ENCODE data around the gene MRPL23.
A peak's percentile ranks its signal among the peaks of the same experiment; 100 is the strongest.

The MRPL23 gene

GRCh38 chr11:1906611-1907423 is 40.3 kb upstream of the MRPL23 start:
- Histone ChIP-seq H2BK5ac (ENCODE audit: low read depth, low read length, poor library complexity, severe bottlenecking) (no peak overlapping the region), H2AFZ (ENCODE audit: low read depth, low read length) (no peak overlapping the region), H2AK5ac (ENCODE audit: low read length, severe bottlenecking) (no peak overlapping the region), H2BK15ac (ENCODE audit: low read depth, poor library complexity, severe bottlenecking) (peak overlapping the region; percentile 12), H3K4ac (ENCODE audit: low read depth in 1 of 2, low read length in 2 of 2) (no peak overlapping the region), H4K91ac (ENCODE audit: low read length) (no peak overlapping the region), H3K23ac (ENCODE audit: low read length in 2 of 2) (no peak overlapping the region), H3K27me3 (ENCODE audit: control insufficient read depth in 1 of 2, insufficient read depth in 1 of 2, low read length in 2 of 2) (peaks cover 6 to 33% of the 10 kb centered on the region in 2 experiments), H3K27ac (ENCODE audit: low read length, poor library complexity, severe bottlenecking) (no peak overlapping the region), H3K4me3 (ENCODE audit: insufficient read depth in 1 of 2, low read depth in 1 of 2, low read length in 2 of 2) (no peak overlapping the region), H3K4me1 (ENCODE audit: control insufficient read depth, insufficient read depth, low read depth, low read length) (no peaks in the 10 kb centered on the region), H3K9ac (ENCODE audit: low read length) (no peak overlapping the region), H3K9me3 (ENCODE audit: control insufficient read depth, low read length) (no peaks in the 10 kb centered on the region), H4K8ac (ENCODE audit: low read length) (no peak overlapping the region), H3K4me2 (ENCODE audit: low read length, poor library complexity, severe bottlenecking) (no peak overlapping the region), H3K18ac (ENCODE audit: low read depth in 1 of 2, low read length in 2 of 2) (no peak overlapping the region), H3K79me1 (replicated peaks; ENCODE audit: low read length, poor library complexity, severe bottlenecking) (no peaks in the 10 kb centered on the region), H3K36me3 (ENCODE audit: control insufficient read depth in 1 of 2, insufficient read depth in 2 of 2, low read depth in 1 of 2, low read length in 2 of 2) (no peaks in the 10 kb centered on the region), H2BK12ac (ENCODE audit: low read length in 2 of 2) (no peak overlapping the region), H2BK120ac (ENCODE audit: low read depth, low read length) (no peak overlapping the region), H3K14ac (ENCODE audit: low read length in 2 of 2) (no peak overlapping the region)
- 83% methylated on average over 14 of the region's 14 CpGs for WGBS
- no peak for DNase-seq

- H3K4me2 ChIP-seq (ENCODE audit: low read length, poor library complexity, severe bottlenecking): no peak overlapping the region
- no peaks in the 10 kb centered on the region for H3K4me1 ChIP-seq (ENCODE audit: control insufficient read depth, insufficient read depth, low read depth, low read length)
- H2BK5ac ChIP-seq (ENCODE audit: low read depth, low read length, poor library complexity, severe bottlenecking): no peak overlapping the region
- no peaks in the 10 kb centered on the region for H3K36me3 ChIP-seq (ENCODE audit: control insufficient read depth in 1 of 2, insufficient read depth in 2 of 2, low read depth in 1 of 2, low read length in 2 of 2)
- H2BK15ac ChIP-seq (ENCODE audit: low read depth, poor library complexity, severe bottlenecking): no peak overlapping the region
- no peaks in the 10 kb centered on the region for H3K9me3 ChIP-seq (ENCODE audit: control insufficient read depth, low read length)
- H2BK12ac ChIP-seq (ENCODE audit: low read length in 2 of 2): no peak overlapping the region
- no peak overlapping the region for H4K8ac ChIP-seq (ENCODE audit: low read length)
- H3K18ac ChIP-seq (ENCODE audit: low read depth in 1 of 2, low read length in 2 of 2): no peak overlapping the region
- no peak overlapping the region for H2AFZ ChIP-seq (ENCODE audit: low read depth, low read length)
- WGBS: 64% methylated on average over 9 of the region's 9 CpGs
- no peak overlapping the region for H3K27ac ChIP-seq (ENCODE audit: low read length, poor library complexity, severe bottlenecking)
- H4K91ac ChIP-seq (ENCODE audit: low read length): no peak overlapping the region
- no peaks in the 10 kb centered on the region for H3K79me1 ChIP-seq (replicated peaks; ENCODE audit: low read length, poor library complexity, severe bottlenecking)
- H2AK5ac ChIP-seq (ENCODE audit: low read length, severe bottlenecking): no peak overlapping the region
- no peak overlapping the region for H2BK120ac ChIP-seq (ENCODE audit: low read depth, low read length)
- no peak overlapping the region for H3K4ac ChIP-seq (ENCODE audit: low read depth in 1 of 2, low read length in 2 of 2)
- DNase-seq: no peak
- H3K23ac ChIP-seq (ENCODE audit: low read length in 2 of 2): no peak overlapping the region
- H3K9ac ChIP-seq (ENCODE audit: low read length): peak overlapping the region; percentile 74
- H3K27me3 ChIP-seq (ENCODE audit: control insufficient read depth in 1 of 2, insufficient read depth in 1 of 2, low read length in 2 of 2): peaks cover 6 to 27% of the 10 kb centered on the region in 2 experiments
- H3K14ac ChIP-seq (ENCODE audit: low read length in 2 of 2): no peak overlapping the region
- peak overlapping the region in 1 of 2 experiments; percentile 58 for H3K4me3 ChIP-seq (ENCODE audit: insufficient read depth in 1 of 2, low read depth in 1 of 2, low read length in 2 of 2)
These were observed 38.5 kb upstream of the MRPL23 start for GRCh38 chr11:1908618-1909017.

- H3K79me1 ChIP-seq (replicated peaks; ENCODE audit: low read length, poor library complexity, severe bottlenecking): no peaks in the 10 kb centered on the region
- H3K14ac ChIP-seq (ENCODE audit: low read length in 2 of 2): no peak overlapping the region
- no peak overlapping the region for H2BK12ac ChIP-seq (ENCODE audit: low read length in 2 of 2)
- H4K91ac ChIP-seq (ENCODE audit: low read length): no peak overlapping the region
- H3K9ac ChIP-seq (ENCODE audit: low read length): no peak overlapping the region
- WGBS: 91% methylated on average over 7 of the region's 7 CpGs
- no peak overlapping the region for H3K18ac ChIP-seq (ENCODE audit: low read depth in 1 of 2, low read length in 2 of 2)
- no peak overlapping the region for H3K4me3 ChIP-seq (ENCODE audit: insufficient read depth in 1 of 2, low read depth in 1 of 2, low read length in 2 of 2)
- H2BK5ac ChIP-seq (ENCODE audit: low read depth, low read length, poor library complexity, severe bottlenecking): no peak overlapping the region
- no peak overlapping the region for H3K4me2 ChIP-seq (ENCODE audit: low read length, poor library complexity, severe bottlenecking)
- no peak overlapping the region for H4K8ac ChIP-seq (ENCODE audit: low read length)
- H3K9me3 ChIP-seq (ENCODE audit: control insufficient read depth, low read length): no peaks in the 10 kb centered on the region
- H3K23ac ChIP-seq (ENCODE audit: low read length in 2 of 2): no peak overlapping the region
- H3K36me3 ChIP-seq (ENCODE audit: control insufficient read depth in 1 of 2, insufficient read depth in 2 of 2, low read depth in 1 of 2, low read length in 2 of 2): no peaks in the 10 kb centered on the region
- no peak for DNase-seq
- no peak overlapping the region for H2BK15ac ChIP-seq (ENCODE audit: low read depth, poor library complexity, severe bottlenecking)
- H3K27ac ChIP-seq (ENCODE audit: low read length, poor library complexity, severe bottlenecking): no peak overlapping the region
- H2BK120ac ChIP-seq (ENCODE audit: low read depth, low read length): no peak overlapping the region
- no peak overlapping the region for H3K4ac ChIP-seq (ENCODE audit: low read depth in 1 of 2, low read length in 2 of 2)
- peaks cover 7 to 25% of the 10 kb centered on the region in 2 experiments for H3K27me3 ChIP-seq (ENCODE audit: control insufficient read depth in 1 of 2, insufficient read depth in 1 of 2, low read length in 2 of 2)
- H2AFZ ChIP-seq (ENCODE audit: low read depth, low read length): no peak overlapping the region
- no peak overlapping the region for H2AK5ac ChIP-seq (ENCODE audit: low read length, severe bottlenecking)
- H3K4me1 ChIP-seq (ENCODE audit: control insufficient read depth, insufficient read depth, low read depth, low read length): no peaks in the 10 kb centered on the region
These were observed 37.6 kb upstream of the MRPL23 start for GRCh38 chr11:1909524-1909923.

- no peak for DNase-seq
- Histone ChIP-seq H3K14ac (ENCODE audit: low read length in 2 of 2) (no peak overlapping the region), H2AFZ (ENCODE audit: low read depth, low read length) (no peak overlapping the region), H3K27ac (ENCODE audit: low read length, poor library complexity, severe bottlenecking) (no peak overlapping the region), H2BK12ac (ENCODE audit: low read length in 2 of 2) (no peak overlapping the region), H3K9ac (ENCODE audit: low read length) (no peak overlapping the region), H3K23ac (ENCODE audit: low read length in 2 of 2) (no peak overlapping the region), H3K9me3 (ENCODE audit: control insufficient read depth, low read length) (no peaks in the 10 kb centered on the region), H2AK5ac (ENCODE audit: low read length, severe bottlenecking) (no peak overlapping the region), H3K18ac (ENCODE audit: low read depth in 1 of 2, low read length in 2 of 2) (no peak overlapping the region), H3K4me3 (ENCODE audit: insufficient read depth in 1 of 2, low read depth in 1 of 2, low read length in 2 of 2) (no peak overlapping the region), H4K91ac (ENCODE audit: low read length) (no peak overlapping the region), H3K27me3 (ENCODE audit: control insufficient read depth in 1 of 2, insufficient read depth in 1 of 2, low read length in 2 of 2) (peaks cover 7 to 12% of the 10 kb centered on the region in 2 experiments), H3K4ac (ENCODE audit: low read depth in 1 of 2, low read length in 2 of 2) (no peak overlapping the region), H2BK5ac (ENCODE audit: low read depth, low read length, poor library complexity, severe bottlenecking) (no peak overlapping the region), H2BK120ac (ENCODE audit: low read depth, low read length) (no peak overlapping the region), H3K36me3 (ENCODE audit: control insufficient read depth in 1 of 2, insufficient read depth in 2 of 2, low read depth in 1 of 2, low read length in 2 of 2) (no peaks in the 10 kb centered on the region), H3K4me2 (ENCODE audit: low read length, poor library complexity, severe bottlenecking) (no peak overlapping the region), H3K4me1 (ENCODE audit: control insufficient read depth, insufficient read depth, low read depth, low read length) (no peaks in the 10 kb centered on the region), H4K8ac (ENCODE audit: low read length) (no peak overlapping the region), H3K79me1 (replicated peaks; ENCODE audit: low read length, poor library complexity, severe bottlenecking) (no peaks in the 10 kb centered on the region), H2BK15ac (ENCODE audit: low read depth, poor library complexity, severe bottlenecking) (no peak overlapping the region)
- WGBS: 87% methylated on average over 11 of the region's 13 CpGs
These were observed 34.7 kb upstream of the MRPL23 start for GRCh38 chr11:1912289-1912878.
